ENCODE results near the gene IGF1R.

The IGF1R gene

GRCh38 chr15:98958076-98958475 is 309.7 kb downstream of the IGF1R start:
- Histone ChIP-seq H3K9ac (ENCODE audit: low read depth, low read length) (no peak overlapping the region), H3K4me2 (ENCODE audit: insufficient read depth, low read length) (no peak overlapping the region), H3K4me3 (ENCODE audit: low read depth in 1 of 2, low read length in 2 of 2) (no peak overlapping the region), H4K20me1 (ENCODE audit: insufficient read depth, low read length) (no peaks in the 10 kb centered on the region), H3K4me1 (ENCODE audit: insufficient read depth, low read length) (peaks cover 50% of the 10 kb centered on the region), H3K27me3 (ENCODE audit: insufficient read depth, low read length, poor library complexity) (no peaks in the 10 kb centered on the region), H3K27ac (ENCODE audit: low read length) (peak overlapping the region; percentile 91; the same call in 1 of the 2 replicates), H3K79me2 (ENCODE audit: insufficient read depth, low read length) (peaks cover 51% of the 10 kb centered on the region), H3K9me3 (ENCODE audit: insufficient read depth, low read length, severe bottlenecking) (no peaks in the 10 kb centered on the region), H3K36me3 (ENCODE audit: insufficient read depth, low read length) (peaks cover 65% of the 10 kb centered on the region), H2AFZ (ENCODE audit: low read depth, low read length) (no peak overlapping the region)
- TF ChIP-seq EZH2 (IDR thresholded peaks at IDR 0.05; ENCODE audit: borderline replicate concordance, low read depth, low read length, severe bottlenecking): no peak
- TF ChIP-seq, protein P1, sequence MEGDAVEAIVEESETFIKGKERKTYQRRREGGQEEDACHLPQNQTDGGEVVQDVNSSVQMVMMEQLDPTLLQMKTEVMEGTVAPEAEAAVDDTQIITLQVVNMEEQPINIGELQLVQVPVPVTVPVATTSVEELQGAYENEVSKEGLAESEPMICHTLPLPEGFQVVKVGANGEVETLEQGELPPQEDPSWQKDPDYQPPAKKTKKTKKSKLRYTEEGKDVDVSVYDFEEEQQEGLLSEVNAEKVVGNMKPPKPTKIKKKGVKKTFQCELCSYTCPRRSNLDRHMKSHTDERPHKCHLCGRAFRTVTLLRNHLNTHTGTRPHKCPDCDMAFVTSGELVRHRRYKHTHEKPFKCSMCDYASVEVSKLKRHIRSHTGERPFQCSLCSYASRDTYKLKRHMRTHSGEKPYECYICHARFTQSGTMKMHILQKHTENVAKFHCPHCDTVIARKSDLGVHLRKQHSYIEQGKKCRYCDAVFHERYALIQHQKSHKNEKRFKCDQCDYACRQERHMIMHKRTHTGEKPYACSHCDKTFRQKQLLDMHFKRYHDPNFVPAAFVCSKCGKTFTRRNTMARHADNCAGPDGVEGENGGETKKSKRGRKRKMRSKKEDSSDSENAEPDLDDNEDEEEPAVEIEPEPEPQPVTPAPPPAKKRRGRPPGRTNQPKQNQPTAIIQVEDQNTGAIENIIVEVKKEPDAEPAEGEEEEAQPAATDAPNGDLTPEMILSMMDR (IDR thresholded peaks at IDR 0.05; ENCODE audit: borderline replicate concordance, extremely low read depth, low read length, poor library complexity, severe bottlenecking): no peak
- DNase-seq (no peak), ATAC-seq (ENCODE audit: insufficient read depth, low read depth) (no peak)

DNA sequence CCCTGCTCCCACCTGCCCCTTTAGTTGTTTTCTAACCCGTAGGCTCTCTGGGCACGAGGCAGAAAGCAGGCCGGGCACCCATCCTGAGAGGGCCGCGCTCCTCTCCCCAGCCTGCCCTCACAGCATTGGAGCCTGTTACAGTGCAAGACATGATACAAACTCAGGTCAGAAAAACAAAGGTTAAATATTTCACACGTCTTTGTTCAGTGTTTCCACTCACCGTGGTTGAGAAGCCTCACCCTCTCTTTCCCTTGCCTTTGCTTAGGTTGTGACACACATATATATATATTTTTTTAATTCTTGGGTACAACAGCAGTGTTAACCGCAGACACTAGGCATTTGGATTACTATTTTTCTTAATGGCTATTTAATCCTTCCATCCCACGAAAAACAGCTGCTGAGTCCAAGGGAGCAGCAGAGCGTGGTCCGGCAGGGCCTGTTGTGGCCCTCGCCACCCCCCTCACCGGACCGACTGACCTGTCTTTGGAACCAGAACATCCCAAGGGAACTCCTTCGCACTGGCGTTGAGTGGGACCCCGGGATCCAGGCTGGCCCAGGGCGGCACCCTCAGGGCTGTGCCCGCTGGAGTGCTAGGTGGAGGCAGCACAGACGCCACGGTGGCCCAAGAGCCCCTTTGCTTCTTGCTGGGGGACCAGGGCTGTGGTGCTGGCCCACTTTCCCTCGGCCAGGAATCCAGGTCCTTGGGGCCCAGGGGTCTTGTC is 310.7 kb downstream of the IGF1R start:
- TF ChIP-seq EZH2 (IDR thresholded peaks at IDR 0.05; ENCODE audit: borderline replicate concordance, low read depth, low read length, severe bottlenecking): no peak
- TF ChIP-seq, protein P1 (IDR thresholded peaks at IDR 0.05; ENCODE audit: borderline replicate concordance, extremely low read depth, low read length, poor library complexity, severe bottlenecking): no peak
- H3K27me3 ChIP-seq (ENCODE audit: insufficient read depth, low read length, poor library complexity): no peaks in the 10 kb centered on the region
- peaks cover 40% of the 10 kb centered on the region for H3K4me1 ChIP-seq (ENCODE audit: insufficient read depth, low read length)
- H3K27ac ChIP-seq (ENCODE audit: low read length): peak overlapping the region; percentile 37; the same call in 1 of the 2 replicates
- H3K9me3 ChIP-seq (ENCODE audit: insufficient read depth, low read length, severe bottlenecking): no peaks in the 10 kb centered on the region
- H4K20me1 ChIP-seq (ENCODE audit: insufficient read depth, low read length): no peaks in the 10 kb centered on the region
- H3K4me2 ChIP-seq (ENCODE audit: insufficient read depth, low read length): no peak overlapping the region
- DNase-seq (no peak), ATAC-seq (ENCODE audit: insufficient read depth, low read depth) (no peak)
- H3K9ac ChIP-seq (ENCODE audit: low read depth, low read length): no peak overlapping the region
- no peak overlapping the region for H3K4me3 ChIP-seq (ENCODE audit: low read depth in 1 of 2, low read length in 2 of 2)
- peaks cover 70% of the 10 kb centered on the region for H3K36me3 ChIP-seq (ENCODE audit: insufficient read depth, low read length)
- peaks cover 41% of the 10 kb centered on the region for H3K79me2 ChIP-seq (ENCODE audit: insufficient read depth, low read length)
- no peak overlapping the region for H2AFZ ChIP-seq (ENCODE audit: low read depth, low read length)

GRCh38 chr15:98959640-98960007 is 311.3 kb downstream of the IGF1R start:
- no peak for TF ChIP-seq EZH2 (IDR thresholded peaks at IDR 0.05; ENCODE audit: borderline replicate concordance, low read depth, low read length, severe bottlenecking)
- TF ChIP-seq, protein P1 (IDR thresholded peaks at IDR 0.05; ENCODE audit: borderline replicate concordance, extremely low read depth, low read length, poor library complexity, severe bottlenecking): no peak
- Histone ChIP-seq H2AFZ (ENCODE audit: low read depth, low read length) (no peak overlapping the region), H3K9me3 (ENCODE audit: insufficient read depth, low read length, severe bottlenecking) (no peaks in the 10 kb centered on the region), H3K4me2 (ENCODE audit: insufficient read depth, low read length) (no peak overlapping the region), H3K9ac (ENCODE audit: low read depth, low read length) (no peak overlapping the region), H4K20me1 (ENCODE audit: insufficient read depth, low read length) (no peaks in the 10 kb centered on the region), H3K4me1 (ENCODE audit: insufficient read depth, low read length) (peaks cover 34% of the 10 kb centered on the region), H3K36me3 (ENCODE audit: insufficient read depth, low read length) (peaks cover 70% of the 10 kb centered on the region), H3K27me3 (ENCODE audit: insufficient read depth, low read length, poor library complexity) (no peaks in the 10 kb centered on the region), H3K27ac (ENCODE audit: low read length) (peak overlapping the region; percentile 37; the same call in 1 of the 2 replicates), H3K79me2 (ENCODE audit: insufficient read depth, low read length) (peaks cover 35% of the 10 kb centered on the region), H3K4me3 (ENCODE audit: low read depth in 1 of 2, low read length in 2 of 2) (no peak overlapping the region)
- DNase-seq: no peak
- no peak for ATAC-seq (ENCODE audit: insufficient read depth, low read depth)

Data from DND-41 (cell line).